Tibial nerve (tissue), 4 donors: ENCODE measurements around the gene BAZ2B. TPM values are rescaled to one million over a fixed set of nuclear protein-coding genes. Genes with fewer than 3 reads are reported as not detected.

Experiments
- DNase-seq, 2 donors: peaks; one replicate each; pipeline ENCODE4 v3.0.0-alpha.2; 2019; ENCODE audit warnings: low spot score in 2 of 2
- H3K27ac ChIP-seq, 4 donors: fragments of 200-600 bp; sonication (generic) in 3 of 4; one replicate each; pipeline ENCODE4 v1.5.1; 2017 to 2019; ENCODE audit warnings: mild to moderate bottlenecking in 1 of 4
- H3K27me3 ChIP-seq, 2 donors: fragments of 200-600 bp; sonication (generic) in 1 of 2; one replicate each; pipeline versions ENCODE4 v1.5.1 to v1.6.0; 2017 to 2019
- H3K36me3 ChIP-seq, 3 donors: fragments of 200-600 bp; sonication (generic); one replicate each; pipeline ENCODE4 v1.5.1; 2018 to 2019
- H3K4me1 ChIP-seq, 4 donors: fragments of 200-600 bp; sonication (generic) in 3 of 4; one replicate each; pipeline ENCODE4 v1.5.1; 2017 to 2019
- H3K4me3 ChIP-seq, 4 donors: fragments of 200-600 bp; sonication (generic) in 3 of 4; one replicate each; pipeline ENCODE4 v1.5.1; 2017 to 2019; ENCODE audit warnings: mild to moderate bottlenecking in 1 of 4, moderate library complexity in 1 of 4
- H3K9me3 ChIP-seq, 4 donors: fragments of 200-600 bp; sonication (generic) in 3 of 4; one replicate each; pipeline ENCODE4 v1.5.1; 2017 to 2019
- CTCF ChIP-seq, 5 experiments: fragments of 200-600 bp in 3 of 5; fragments of 450-650 bp in 2 of 5; sonication (generic) in 3 of 5; IDR thresholded peaks; one replicate each; pipeline ENCODE4 v1.5.1; 2016 to 2019; ENCODE audit warnings: antibody characterized with exemption in 5 of 5, mild to moderate bottlenecking in 3 of 5, moderate library complexity in 2 of 5
- EP300 ChIP-seq, 2 donors: sonication (generic); formaldehyde crosslinking; IDR thresholded peaks; one replicate each; pipeline ENCODE4 v1.6.1; 2017; ENCODE audit warnings: antibody characterized with exemption in 2 of 2, mild to moderate bottlenecking in 1 of 2
- POLR2A ChIP-seq, 2 donors: fragments of 450-650 bp; IDR thresholded peaks; one replicate each; pipeline ENCODE4 v1.6.1; 2017; ENCODE audit warnings: antibody characterized with exemption in 2 of 2, mild to moderate bottlenecking in 2 of 2, moderate library complexity in 2 of 2
- WGBS, 2 donors: methylation state at CpG; one replicate each; pipeline ENCODE4 v1.1.5; 2018; 5-methylcytosine and 5-hydroxymethylcytosine counted together
- total RNA-seq, 4 donors: library from RNA; depleted of rRNA; stranded (reverse); fragments of >200 nt; gene quantifications; one replicate each; pipeline ENCODE4 v1.1.0, GENCODE V29; 2016

The BAZ2B gene
- total RNA-seq, 4 donors from 2014 or later, result 98.4 to 135 (median 114) TPM

- no peak overlapping the region for H3K27ac ChIP-seq
These were observed 169.5 kb downstream of the BAZ2B start for GRCh38 chr2:159446817-159447216.

GRCh38 chr2:159446201-159446600 is 170.1 kb downstream of the BAZ2B start:
- no peaks in the 10 kb centered on the region for H3K27me3 ChIP-seq
- H3K4me1 ChIP-seq, result no peaks in the 10 kb centered on the region
- no peak for DNase-seq
- H3K4me3 ChIP-seq, result no peak overlapping the region
- 97 to 99% methylated on average over 2 of the region's 2 CpGs for WGBS, 2 donors
- H3K27ac ChIP-seq, result no peak overlapping the region
- H3K36me3 ChIP-seq, result peaks cover 0 to 63% (median 8%) of the 10 kb centered on the region in 3 donors
- no peaks in the 10 kb centered on the region for H3K9me3 ChIP-seq
- TF ChIP-seq EP300 (IDR thresholded peaks at IDR 0.05) (no peak), CTCF (IDR thresholded peaks at IDR 0.05) (no peak), POLR2A (IDR thresholded peaks at IDR 0.05) (no peak)

More at GRCh38 chr2:159446817-159447216, 169.5 kb downstream of the BAZ2B start:
- no peak overlapping the region for H3K4me3 ChIP-seq
- WGBS, 2 donors, result 93 to 94% methylated on average over 2 of the region's 2 CpGs
- H3K9me3 ChIP-seq, result no peaks in the 10 kb centered on the region
- H3K4me1 ChIP-seq, result no peaks in the 10 kb centered on the region
- H3K27me3 ChIP-seq, result no peaks in the 10 kb centered on the region
- no peak for DNase-seq
- TF ChIP-seq CTCF (IDR thresholded peaks at IDR 0.05), result no peak
- no peak for TF ChIP-seq POLR2A (IDR thresholded peaks at IDR 0.05)
- no peak for TF ChIP-seq EP300 (IDR thresholded peaks at IDR 0.05)
- peaks cover 0 to 60% (median 8%) of the 10 kb centered on the region in 3 donors for H3K36me3 ChIP-seq

GRCh38 chr2:159445307-159445706 is 171.0 kb downstream of the BAZ2B start:
- Histone ChIP-seq H3K27ac (no peak overlapping the region), H3K36me3 (peaks cover 0 to 72% (median 8%) of the 10 kb centered on the region in 3 donors), H3K4me1 (no peaks in the 10 kb centered on the region), H3K9me3 (no peaks in the 10 kb centered on the region), H3K4me3 (no peak overlapping the region), H3K27me3 (no peaks in the 10 kb centered on the region)
- TF ChIP-seq CTCF (IDR thresholded peaks at IDR 0.05) (no peak), POLR2A (IDR thresholded peaks at IDR 0.05) (no peak), EP300 (IDR thresholded peaks at IDR 0.05) (no peak)
- DNase-seq, result no peak

- H3K36me3 ChIP-seq, result peaks cover 0 to 73% (median 8%) of the 10 kb centered on the region in 3 donors
These were observed 171.6 kb downstream of the BAZ2B start for GRCh38 chr2:159444754-159445153.

More at GRCh38 chr2:159444754-159445153, 171.6 kb downstream of the BAZ2B start:
- Histone ChIP-seq H3K9me3 (no peaks in the 10 kb centered on the region), H3K27me3 (no peaks in the 10 kb centered on the region), H3K4me1 (no peaks in the 10 kb centered on the region), H3K27ac (no peak overlapping the region), H3K4me3 (no peak overlapping the region)
- no peak for DNase-seq
- TF ChIP-seq EP300 (IDR thresholded peaks at IDR 0.05) (no peak), POLR2A (IDR thresholded peaks at IDR 0.05) (no peak), CTCF (IDR thresholded peaks at IDR 0.05) (no peak)
